Measurements from ENCODE around the gene C3. TPM values are rescaled to one million over a fixed set of nuclear protein-coding genes. Genes with fewer than 3 reads are reported as not detected.

The C3 gene
- total and polyA plus RNA-seq, 7 donors = 37.7 to 120 (median 88.4) TPM

DNA sequence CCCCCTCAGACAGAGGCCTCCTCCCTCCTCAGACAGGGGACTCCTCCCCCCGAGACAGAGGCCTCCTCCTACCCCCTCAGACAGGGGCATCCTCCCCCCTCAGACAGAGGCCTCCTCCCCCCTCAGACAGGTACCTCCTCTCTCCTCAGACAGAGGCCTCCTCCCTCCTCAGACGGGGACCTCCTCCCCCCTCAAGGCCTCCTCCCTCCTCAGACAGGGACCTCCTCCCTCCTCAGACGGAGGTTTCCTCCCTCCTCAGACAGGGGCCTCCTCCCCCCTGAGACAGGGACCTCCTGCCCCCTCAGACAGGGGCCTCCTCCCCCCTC, 13.9 kb downstream of the C3 start:
- peak in 1 of 2 donors; percentile 23 for DNase-seq
- Histone ChIP-seq H3K27ac (no peak overlapping the region), H3K27me3 (ENCODE audit: insufficient read depth in 3 of 3, low read length in 2 of 3) (peaks cover 0 to 24% (median 13%) of the 10 kb centered on the region in 3 donors), H3K4me3 (no peak overlapping the region), H3K4me1 (no peaks in the 10 kb centered on the region), H3K9me3 (no peaks in the 10 kb centered on the region), H3K36me3 (ENCODE audit: insufficient read depth in 1 of 2, low read depth in 1 of 2) (no peaks in the 10 kb centered on the region)
- intact Hi-C loops (cut with DNase I) = no loop called here
- TF ChIP-seq, protein P1, sequence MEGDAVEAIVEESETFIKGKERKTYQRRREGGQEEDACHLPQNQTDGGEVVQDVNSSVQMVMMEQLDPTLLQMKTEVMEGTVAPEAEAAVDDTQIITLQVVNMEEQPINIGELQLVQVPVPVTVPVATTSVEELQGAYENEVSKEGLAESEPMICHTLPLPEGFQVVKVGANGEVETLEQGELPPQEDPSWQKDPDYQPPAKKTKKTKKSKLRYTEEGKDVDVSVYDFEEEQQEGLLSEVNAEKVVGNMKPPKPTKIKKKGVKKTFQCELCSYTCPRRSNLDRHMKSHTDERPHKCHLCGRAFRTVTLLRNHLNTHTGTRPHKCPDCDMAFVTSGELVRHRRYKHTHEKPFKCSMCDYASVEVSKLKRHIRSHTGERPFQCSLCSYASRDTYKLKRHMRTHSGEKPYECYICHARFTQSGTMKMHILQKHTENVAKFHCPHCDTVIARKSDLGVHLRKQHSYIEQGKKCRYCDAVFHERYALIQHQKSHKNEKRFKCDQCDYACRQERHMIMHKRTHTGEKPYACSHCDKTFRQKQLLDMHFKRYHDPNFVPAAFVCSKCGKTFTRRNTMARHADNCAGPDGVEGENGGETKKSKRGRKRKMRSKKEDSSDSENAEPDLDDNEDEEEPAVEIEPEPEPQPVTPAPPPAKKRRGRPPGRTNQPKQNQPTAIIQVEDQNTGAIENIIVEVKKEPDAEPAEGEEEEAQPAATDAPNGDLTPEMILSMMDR (IDR thresholded peaks at IDR 0.05) = no peak
- ATAC-seq = no peak
- 37 to 58% (median 50%) methylated on average over 3 of the region's 3 CpGs for WGBS, 3 donors

DNA sequence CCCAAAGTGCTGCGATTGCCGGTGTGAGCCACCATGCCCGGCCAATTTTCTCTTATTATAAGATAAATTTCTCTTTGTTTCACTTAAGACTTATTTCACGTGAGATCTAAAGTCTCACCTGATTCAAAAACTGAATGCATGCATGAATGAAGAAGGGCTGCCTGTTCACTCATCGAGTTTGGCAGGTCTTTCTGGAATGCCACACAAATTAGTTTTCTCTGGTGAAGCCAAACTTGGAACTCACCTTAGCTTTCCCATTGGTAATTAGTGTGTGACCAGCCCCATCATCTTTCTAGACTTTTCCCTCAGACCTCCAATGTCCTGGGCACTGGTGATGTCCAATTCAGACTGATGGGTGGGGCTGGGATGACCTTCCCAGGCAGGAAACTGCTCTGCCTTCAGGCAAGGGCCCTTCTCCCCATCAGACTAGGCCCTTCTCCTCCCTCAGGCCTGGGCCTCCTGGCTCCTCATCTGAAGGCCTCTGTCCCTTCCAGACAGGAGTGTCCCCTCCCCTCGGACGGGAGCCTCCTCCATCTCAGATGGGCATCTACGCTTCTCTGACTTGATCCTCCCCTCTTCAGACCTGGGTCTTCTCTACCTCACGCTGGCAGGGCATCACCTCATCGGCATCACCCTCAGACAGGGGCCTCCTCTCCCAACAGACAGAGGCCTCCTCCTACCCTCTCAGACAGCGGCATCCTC, 14.4 kb downstream of the C3 start:
- DNase-seq (no peak), ATAC-seq (no peak)
- intact Hi-C loops (cut with DNase I) = no loop called here
- no peaks in the 10 kb centered on the region for H3K9me3 ChIP-seq
- peaks cover 0 to 21% (median 10%) of the 10 kb centered on the region in 3 donors for H3K27me3 ChIP-seq (ENCODE audit: insufficient read depth in 3 of 3, low read length in 2 of 3)
- WGBS, 3 donors = 76 to 82% (median 80%) methylated on average over 11 of the region's 11 CpGs
- no peak overlapping the region for H3K27ac ChIP-seq
- no peak overlapping the region for H3K4me3 ChIP-seq
- no peaks in the 10 kb centered on the region for H3K4me1 ChIP-seq
- H3K36me3 ChIP-seq (ENCODE audit: insufficient read depth in 1 of 2, low read depth in 1 of 2) = no peaks in the 10 kb centered on the region
- TF ChIP-seq, protein P1 (IDR thresholded peaks at IDR 0.05) = no peak

DNA sequence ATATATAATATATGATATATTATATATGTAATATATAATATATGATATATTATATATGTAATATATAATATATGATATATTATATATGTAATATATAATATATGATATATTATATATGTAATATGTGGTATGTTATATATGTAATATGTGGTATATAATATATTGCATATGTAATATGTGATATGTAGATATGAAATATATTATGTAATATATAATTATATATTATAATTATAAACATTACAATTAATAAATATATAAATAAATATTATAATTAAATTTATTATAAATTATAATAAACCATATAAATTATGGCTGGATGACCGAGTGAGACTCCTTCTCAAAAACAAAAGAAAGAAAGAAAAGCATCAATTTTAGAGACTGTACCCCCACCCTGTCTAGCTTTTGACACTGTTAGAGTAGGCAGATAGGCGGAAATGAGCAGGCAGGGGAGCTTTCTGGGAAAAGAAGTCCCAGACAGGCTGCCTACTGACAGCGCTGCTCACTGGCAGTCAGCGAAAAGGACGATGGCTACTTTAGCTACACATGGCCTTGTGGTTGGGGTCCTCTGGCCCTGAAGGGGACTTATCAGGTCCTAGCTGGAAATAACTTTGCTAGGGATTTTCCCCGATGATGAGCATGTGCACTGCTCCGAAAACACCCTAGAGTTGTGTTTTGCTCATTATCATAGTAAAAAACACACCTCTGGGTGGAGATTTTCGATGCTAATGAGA, 19.7 kb downstream of the C3 start:
- Histone ChIP-seq H3K27ac (no peak overlapping the region), H3K27me3 (ENCODE audit: insufficient read depth in 3 of 3, low read length in 2 of 3) (peaks cover 0 to 4% (median 0%) of the 10 kb centered on the region in 3 donors), H3K4me3 (no peak overlapping the region), H3K36me3 (ENCODE audit: insufficient read depth in 1 of 2, low read depth in 1 of 2) (no peaks in the 10 kb centered on the region), H3K9me3 (no peaks in the 10 kb centered on the region), H3K4me1 (no peaks in the 10 kb centered on the region)
- ATAC-seq (no peak), DNase-seq (no peak)
- intact Hi-C loops (cut with DNase I) = no loop called here
- TF ChIP-seq, protein P1 (IDR thresholded peaks at IDR 0.05) = no peak
- whole genome bisulfite sequencing, 3 donors = 84 to 85% (median 85%) methylated on average over 8 of the region's 8 CpGs

DNA sequence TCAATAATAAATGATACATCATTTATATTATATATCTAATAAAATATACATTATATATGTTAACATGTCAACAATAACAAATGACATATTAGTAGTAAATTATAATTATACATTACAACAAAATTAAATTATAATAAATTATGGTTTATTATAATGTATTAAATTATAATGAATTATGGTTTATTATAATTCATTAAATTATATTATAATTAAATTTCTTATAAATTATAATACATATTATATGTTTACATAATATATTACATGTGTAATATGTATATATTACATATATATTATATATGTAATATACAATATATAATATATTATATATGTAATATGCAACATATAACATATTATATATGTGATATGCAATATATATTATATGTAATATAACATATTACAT, 20.5 kb downstream of the C3 start:
- TF ChIP-seq, protein P1 (IDR thresholded peaks at IDR 0.05) = no peak
- no peak for DNase-seq

More for the DNA sequence above, 20.5 kb downstream of the C3 start:
- Histone ChIP-seq H3K36me3 (ENCODE audit: insufficient read depth in 1 of 2, low read depth in 1 of 2) (no peaks in the 10 kb centered on the region), H3K27ac (no peak overlapping the region), H3K9me3 (no peaks in the 10 kb centered on the region), H3K4me1 (no peaks in the 10 kb centered on the region), H3K27me3 (ENCODE audit: insufficient read depth in 3 of 3, low read length in 2 of 3) (peaks cover 0 to 4% (median 0%) of the 10 kb centered on the region in 3 donors), H3K4me3 (no peak overlapping the region)
- intact Hi-C loops (cut with DNase I) = no loop called here
- ATAC-seq = no peak
